ENCODE data around the gene SLC26A6. TPM values are rescaled to one million over a fixed set of nuclear protein-coding genes. Genes with fewer than 3 reads are reported as not detected.

Gene SLC26A6
- total and polyA plus RNA-seq, 2 donors (not counting 1 experiment from before 2014, with no cell fraction given) = 22.5 to 26.7 TPM

DNA sequence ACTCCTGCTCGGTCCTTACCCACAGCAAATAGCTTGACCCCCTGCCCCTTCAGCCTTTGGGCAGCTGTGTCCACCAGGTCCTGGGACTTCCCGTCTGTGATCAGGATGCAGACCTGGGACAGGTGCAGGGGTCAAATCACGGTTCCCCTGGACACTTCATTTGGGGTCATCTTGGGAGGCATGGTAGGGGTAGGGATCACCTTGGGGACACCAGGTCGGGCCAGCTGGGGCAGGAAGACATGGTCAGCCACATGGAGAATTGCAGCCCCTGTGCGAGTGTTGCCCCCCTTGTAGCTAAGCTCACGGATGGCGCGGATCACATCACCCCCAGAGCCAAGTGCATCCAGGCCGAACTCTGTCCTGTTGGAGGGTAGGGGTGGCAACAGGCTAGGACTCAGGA is 41.9 kb downstream of the SLC26A6 start:
- DNase-seq = no peak
- peaks cover 0 to 38% (median 7%) of the 10 kb centered on the region in 4 experiments for H3K27me3 ChIP-seq (replicated peaks in 1 of 4; ENCODE audit: control extremely low read depth in 1 of 4, control insufficient read depth in 3 of 4, insufficient read depth in 4 of 4, low read length in 3 of 4)

DNA sequence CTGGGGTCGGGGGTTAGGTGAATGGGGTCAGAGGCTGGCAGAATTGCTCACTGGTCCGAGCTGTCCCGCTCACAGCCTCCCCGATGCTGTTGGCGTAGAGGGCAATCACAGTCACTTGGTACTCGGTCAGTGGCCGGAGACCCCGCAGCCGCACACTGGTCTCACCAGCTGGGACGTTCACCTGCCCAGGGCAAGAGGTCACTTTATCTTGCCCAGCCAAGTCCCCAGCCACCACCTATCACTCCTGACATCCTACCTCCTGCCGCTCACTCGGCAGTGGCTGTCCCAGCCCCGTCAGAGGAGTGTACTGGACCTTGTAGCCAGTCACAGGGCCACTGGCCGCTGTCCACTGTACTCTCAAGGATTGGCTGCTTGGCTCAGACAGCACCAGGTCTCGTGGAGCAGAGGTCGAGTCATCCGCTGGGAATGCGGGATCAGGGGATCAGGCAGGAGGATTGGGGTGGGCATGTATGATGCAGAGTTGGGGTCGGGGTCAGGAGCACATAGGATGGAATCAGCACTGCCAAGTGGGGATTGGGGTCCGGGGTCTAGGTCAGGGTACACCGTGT is 42.7 kb downstream of the SLC26A6 start:
- Mint-ChIP-seq H3K4me3 (no peak overlapping the region), H3K27ac (no peak overlapping the region), H3K27me3 (peaks cover 42% of the 10 kb centered on the region), H3K4me1 (peaks cover 9% of the 10 kb centered on the region), H3K9me3 (ENCODE audit: insufficient read depth) (no peaks in the 10 kb centered on the region)
- POLR2A ChIA-PET = no interaction called here
- no peaks in the 10 kb centered on the region for H3K9me3 ChIP-seq (ENCODE audit: control extremely low read depth in 1 of 3, control insufficient read depth in 2 of 3, insufficient read depth in 1 of 3, low read length in 2 of 3)
- H3K27ac ChIP-seq (ENCODE audit: low read length in 2 of 2) = no peak overlapping the region
- CTCF ChIA-PET = no interaction called here
- WGBS (ENCODE audit: insufficient coverage) = 93% methylated on average over 20 of the region's 21 CpGs
- no peaks in the 10 kb centered on the region for H4K20me1 ChIP-seq (ENCODE audit: control insufficient read depth, insufficient read depth, low read length, poor library complexity, severe bottlenecking)
- no peak for DNase-seq
- H3K4me3 ChIP-seq (ENCODE audit: control extremely low read depth in 1 of 5, extremely low read depth in 1 of 5, insufficient read depth in 1 of 5, low read depth in 2 of 5, low read length in 4 of 5) = no peak overlapping the region
- H3K27me3 ChIP-seq (replicated peaks in 1 of 4; ENCODE audit: control extremely low read depth in 1 of 4, control insufficient read depth in 3 of 4, insufficient read depth in 4 of 4, low read length in 3 of 4) = peaks cover 0 to 42% (median 7%) of the 10 kb centered on the region in 4 experiments
- no peaks in the 10 kb centered on the region for H3K79me2 ChIP-seq (ENCODE audit: control insufficient read depth, insufficient read depth, low read length)
- peaks cover 4 to 9% of the 10 kb centered on the region in 2 donors for H3K4me1 ChIP-seq (ENCODE audit: control insufficient read depth in 2 of 2, insufficient read depth in 2 of 2, low read length in 2 of 2)
- H3K36me3 ChIP-seq (replicated peaks in 1 of 2; ENCODE audit: control extremely low read depth in 1 of 2, control insufficient read depth in 1 of 2, extremely low read depth in 1 of 2, insufficient read depth in 2 of 2, low read length in 1 of 2) = peaks cover 0 to under 1% of the 10 kb centered on the region in 2 experiments
- ATAC-seq (ENCODE audit: low read depth) = no peak
- no peak overlapping the region for H2AFZ ChIP-seq (ENCODE audit: insufficient read depth, low read depth, low read length, poor library complexity, severe bottlenecking)
- TF ChIP-seq, protein P1, sequence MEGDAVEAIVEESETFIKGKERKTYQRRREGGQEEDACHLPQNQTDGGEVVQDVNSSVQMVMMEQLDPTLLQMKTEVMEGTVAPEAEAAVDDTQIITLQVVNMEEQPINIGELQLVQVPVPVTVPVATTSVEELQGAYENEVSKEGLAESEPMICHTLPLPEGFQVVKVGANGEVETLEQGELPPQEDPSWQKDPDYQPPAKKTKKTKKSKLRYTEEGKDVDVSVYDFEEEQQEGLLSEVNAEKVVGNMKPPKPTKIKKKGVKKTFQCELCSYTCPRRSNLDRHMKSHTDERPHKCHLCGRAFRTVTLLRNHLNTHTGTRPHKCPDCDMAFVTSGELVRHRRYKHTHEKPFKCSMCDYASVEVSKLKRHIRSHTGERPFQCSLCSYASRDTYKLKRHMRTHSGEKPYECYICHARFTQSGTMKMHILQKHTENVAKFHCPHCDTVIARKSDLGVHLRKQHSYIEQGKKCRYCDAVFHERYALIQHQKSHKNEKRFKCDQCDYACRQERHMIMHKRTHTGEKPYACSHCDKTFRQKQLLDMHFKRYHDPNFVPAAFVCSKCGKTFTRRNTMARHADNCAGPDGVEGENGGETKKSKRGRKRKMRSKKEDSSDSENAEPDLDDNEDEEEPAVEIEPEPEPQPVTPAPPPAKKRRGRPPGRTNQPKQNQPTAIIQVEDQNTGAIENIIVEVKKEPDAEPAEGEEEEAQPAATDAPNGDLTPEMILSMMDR (IDR thresholded peaks at IDR 0.05) = no peak
- no peak for TF ChIP-seq EZH2 (IDR thresholded peaks at IDR 0.05; ENCODE audit: borderline replicate concordance, insufficient read depth, low read depth, low read length, poor library complexity, severe bottlenecking)
- H3K9ac ChIP-seq (ENCODE audit: low read length) = no peak overlapping the region
- intact Hi-C loops (cut with micrococcal nuclease) = no loop called here
- H3K4me2 ChIP-seq (replicated peaks; ENCODE audit: low read depth, low read length, poor library complexity, severe bottlenecking) = no peak overlapping the region

More for the DNA sequence above, 41.9 kb downstream of the SLC26A6 start:
- Mint-ChIP-seq H3K9me3 (ENCODE audit: insufficient read depth) (no peaks in the 10 kb centered on the region), H3K27ac (no peak overlapping the region), H3K4me1 (peaks cover 9% of the 10 kb centered on the region), H3K27me3 (peaks cover 37% of the 10 kb centered on the region), H3K4me3 (no peak overlapping the region)
- Histone ChIP-seq H3K9me3 (ENCODE audit: control extremely low read depth in 1 of 3, control insufficient read depth in 2 of 3, insufficient read depth in 1 of 3, low read length in 2 of 3) (no peaks in the 10 kb centered on the region), H2AFZ (ENCODE audit: insufficient read depth, low read depth, low read length, poor library complexity, severe bottlenecking) (no peak overlapping the region), H3K4me3 (ENCODE audit: control extremely low read depth in 1 of 5, extremely low read depth in 1 of 5, insufficient read depth in 1 of 5, low read depth in 2 of 5, low read length in 4 of 5) (no peak overlapping the region), H3K4me1 (ENCODE audit: control insufficient read depth in 2 of 2, insufficient read depth in 2 of 2, low read length in 2 of 2) (peaks cover 4 to 9% of the 10 kb centered on the region in 2 donors), H3K4me2 (replicated peaks; ENCODE audit: low read depth, low read length, poor library complexity, severe bottlenecking) (no peak overlapping the region), H3K36me3 (replicated peaks in 1 of 2; ENCODE audit: control extremely low read depth in 1 of 2, control insufficient read depth in 1 of 2, extremely low read depth in 1 of 2, insufficient read depth in 2 of 2, low read length in 1 of 2) (peaks cover 0 to 7% of the 10 kb centered on the region in 2 experiments), H3K27ac (ENCODE audit: low read length in 2 of 2) (no peak overlapping the region), H3K9ac (ENCODE audit: low read length) (no peak overlapping the region), H3K79me2 (ENCODE audit: control insufficient read depth, insufficient read depth, low read length) (no peaks in the 10 kb centered on the region), H4K20me1 (ENCODE audit: control insufficient read depth, insufficient read depth, low read length, poor library complexity, severe bottlenecking) (no peaks in the 10 kb centered on the region)
- ATAC-seq (ENCODE audit: low read depth) = no peak
- 88% methylated on average over 8 of the region's 9 CpGs for WGBS (ENCODE audit: insufficient coverage)
- intact Hi-C loops (cut with micrococcal nuclease) = no loop called here
- CTCF ChIA-PET = no interaction called here
- no peak for TF ChIP-seq EZH2 (IDR thresholded peaks at IDR 0.05; ENCODE audit: borderline replicate concordance, insufficient read depth, low read depth, low read length, poor library complexity, severe bottlenecking)
- TF ChIP-seq, protein P1 (IDR thresholded peaks at IDR 0.05) = no peak
- POLR2A ChIA-PET = no interaction called here

All from B cell (primary cell).